SK-N-DZ (cell line): ENCODE measurements around the gene WNT10A.

Experiments
- DNase-seq: peaks from one replicate; pipeline ENCODE4 v3.0.0-alpha.2; 2015; ENCODE audit warnings: low spot score

The WNT10A gene

DNA sequence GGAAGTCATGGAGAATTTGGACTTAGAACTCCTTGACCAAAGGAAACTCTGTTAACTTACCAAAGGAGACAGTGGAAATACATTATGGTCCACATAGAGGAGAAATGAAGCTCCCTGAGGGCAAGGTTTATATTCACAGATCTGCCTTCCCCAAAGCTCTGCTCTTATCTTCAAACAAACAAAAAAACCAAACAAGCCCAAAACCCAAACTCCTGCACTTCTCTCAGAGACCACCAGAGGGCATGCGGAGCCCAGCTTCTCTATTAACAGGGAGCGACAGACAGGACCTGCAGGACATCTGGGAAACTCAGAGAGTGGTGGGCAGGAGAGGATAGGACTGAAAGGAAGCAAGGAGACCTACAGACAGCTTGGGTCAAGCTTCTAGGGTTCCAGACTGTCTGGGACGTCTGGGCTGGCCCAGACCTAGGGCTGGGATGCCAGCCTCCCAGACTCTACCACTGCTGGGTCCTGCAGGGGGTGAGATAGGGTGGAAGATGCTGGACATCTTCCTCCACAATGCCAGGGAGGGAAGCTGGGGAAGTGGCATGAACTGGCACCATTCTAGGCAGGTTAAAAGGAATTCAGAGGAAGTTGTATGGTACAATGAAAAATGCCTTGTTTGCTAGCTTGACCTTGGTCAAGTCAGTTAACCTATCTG is 4.0 kb upstream of the WNT10A start:
- DNase-seq: peak; percentile 86

DNA sequence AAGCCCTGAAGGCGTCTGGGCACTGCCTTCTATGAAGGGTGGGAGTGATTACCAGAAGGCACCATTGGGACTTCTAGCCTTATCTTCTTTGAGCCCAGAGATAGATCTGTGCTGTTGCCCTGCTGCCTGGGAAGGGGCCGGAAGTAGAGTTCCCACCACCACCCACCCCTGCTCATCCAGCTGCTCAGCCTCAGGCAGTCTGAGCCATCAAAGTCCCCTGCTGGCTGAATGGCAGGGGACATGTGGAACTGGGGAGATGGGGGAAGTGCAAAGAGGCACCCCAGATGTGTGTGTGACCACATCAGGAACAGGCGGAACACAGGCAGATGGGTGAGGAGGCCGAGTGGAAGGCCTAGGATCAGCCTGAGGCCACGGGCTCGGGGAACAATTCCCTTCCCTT is 3.3 kb upstream of the WNT10A start:
- no peak for DNase-seq

DNA sequence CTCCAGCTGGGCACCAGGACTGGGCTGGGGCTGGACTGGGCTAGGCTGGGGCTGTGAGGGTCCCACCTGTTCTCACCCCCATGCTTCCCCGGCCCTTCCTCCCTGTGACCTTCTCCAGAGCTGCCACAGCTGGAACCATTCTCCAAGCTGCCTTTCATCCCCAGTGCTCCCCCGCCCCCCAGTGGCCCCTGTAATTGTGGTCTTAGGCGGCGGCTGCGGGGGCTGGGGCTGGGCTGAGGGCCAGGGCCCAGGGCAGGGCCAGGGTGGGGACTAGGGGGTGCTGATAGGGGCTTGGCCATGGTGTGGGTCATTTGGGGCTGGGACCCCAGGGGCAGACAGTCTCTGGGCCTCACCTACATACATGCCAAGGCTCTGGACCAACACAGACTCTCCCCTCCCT is 2.8 kb upstream of the WNT10A start:
- DNase-seq: no peak

DNA sequence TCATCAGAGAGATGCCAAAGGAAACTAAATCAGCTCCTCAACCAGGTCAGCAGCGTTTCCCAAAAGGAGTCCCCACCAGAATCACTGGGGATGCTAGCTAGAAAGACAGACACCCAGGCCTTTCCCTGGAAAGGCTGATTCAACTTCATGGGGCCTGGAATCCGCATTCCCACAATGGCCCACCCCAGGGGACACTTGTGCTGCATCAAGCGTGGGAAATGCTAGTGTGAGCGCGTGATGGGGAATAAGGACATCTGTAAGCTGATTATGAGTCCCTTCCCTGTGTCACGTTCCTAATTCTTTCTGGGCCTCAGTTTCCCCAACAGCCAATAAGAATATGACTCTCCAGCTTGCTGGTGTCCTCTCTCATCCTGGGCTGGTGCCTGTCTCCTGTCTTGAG is 2.2 kb upstream of the WNT10A start:
- DNase-seq: no peak

DNA sequence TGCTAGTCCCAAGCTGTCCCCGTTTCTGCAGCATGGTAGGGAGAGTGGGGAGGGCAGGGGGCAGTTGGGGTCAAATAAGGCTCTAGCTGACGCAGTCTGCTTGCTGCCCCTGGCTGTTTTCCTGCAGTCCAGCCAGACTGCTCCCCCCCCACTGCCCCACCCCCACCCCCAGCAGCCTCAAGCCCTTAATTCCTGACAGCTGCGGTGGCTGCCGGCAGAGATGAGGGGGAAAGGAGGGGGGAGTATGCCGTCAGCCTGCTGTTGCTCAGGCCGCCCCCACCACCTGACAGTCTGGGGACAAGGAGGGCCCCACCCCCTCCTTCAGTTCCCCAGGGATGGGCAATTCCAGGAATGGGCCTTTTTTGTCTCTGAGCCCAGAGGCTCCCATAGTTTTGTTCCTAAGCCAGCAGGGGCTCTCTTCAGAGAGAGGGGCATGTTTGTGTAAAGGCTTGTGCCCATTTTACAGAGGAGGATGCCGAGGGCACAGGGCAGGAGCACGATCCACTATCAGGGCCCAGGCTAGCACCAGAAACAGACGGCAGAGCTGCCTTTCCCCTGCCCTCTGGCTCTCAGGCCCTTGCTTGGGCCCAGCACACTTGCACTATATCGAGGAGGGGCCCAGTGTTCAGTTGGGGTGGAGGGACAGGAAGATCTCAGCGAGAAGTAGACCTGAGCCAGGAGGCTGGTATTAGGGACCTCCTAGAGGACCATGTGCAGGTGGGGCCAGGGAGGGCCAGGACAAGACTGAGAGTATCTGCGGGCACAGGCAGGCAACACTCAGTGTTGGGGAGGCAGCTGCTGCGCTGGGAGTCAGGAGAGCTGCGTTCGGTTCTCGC is 1.5 kb upstream of the WNT10A start:
- DNase-seq: no peak

DNA sequence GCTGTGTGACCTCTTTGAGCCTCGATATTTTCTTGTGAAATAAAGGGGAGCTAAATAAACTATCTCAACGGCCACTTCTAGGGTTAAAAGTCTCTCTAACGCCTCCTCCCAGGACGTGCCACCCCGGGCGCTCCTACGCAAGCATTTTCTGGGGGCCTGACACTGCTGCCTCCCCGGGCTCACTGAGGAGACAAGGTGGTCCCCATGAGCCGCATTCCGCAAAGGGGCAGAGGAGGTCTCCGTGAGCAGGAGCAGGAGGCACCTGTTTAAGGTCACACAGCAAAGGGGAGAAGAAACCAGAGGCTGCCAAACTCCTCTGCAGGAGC is 913 bp upstream of the WNT10A start:
- no peak for DNase-seq

DNA sequence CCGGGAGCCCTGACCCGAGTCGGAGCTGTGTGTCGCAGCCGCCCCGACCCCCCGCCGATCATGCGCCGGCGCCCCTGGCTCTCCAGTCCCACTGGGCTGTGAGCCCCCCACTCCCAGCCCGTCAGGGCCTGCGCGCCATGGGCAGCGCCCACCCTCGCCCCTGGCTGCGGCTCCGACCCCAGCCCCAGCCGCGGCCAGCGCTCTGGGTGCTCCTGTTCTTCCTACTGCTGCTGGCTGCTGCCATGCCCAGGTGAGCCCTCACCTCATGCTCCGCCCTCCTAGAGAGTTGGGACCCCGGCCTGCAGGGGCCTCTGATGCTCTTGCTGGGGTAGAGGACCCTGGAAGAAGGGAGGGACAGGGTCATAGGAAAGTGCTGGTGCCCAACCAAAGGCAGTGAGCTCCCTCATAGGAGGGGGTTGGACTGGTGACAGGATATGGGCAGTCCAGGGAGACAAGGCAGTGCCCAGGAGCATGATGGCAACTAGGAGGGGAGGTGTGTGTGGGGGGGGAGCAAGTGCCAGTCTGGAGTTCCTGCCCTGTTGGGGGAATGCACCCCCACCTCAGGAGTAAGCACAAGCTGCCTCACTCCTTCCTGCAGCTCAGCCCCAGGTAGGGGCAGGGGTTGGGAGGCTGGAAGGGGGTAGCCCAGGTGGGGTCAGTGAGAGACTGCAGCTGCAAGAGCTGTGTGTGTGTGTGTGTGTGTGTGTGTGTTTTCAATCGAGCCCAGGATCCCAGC is 375 bp downstream of the WNT10A start:
- DNase-seq: no peak

DNA sequence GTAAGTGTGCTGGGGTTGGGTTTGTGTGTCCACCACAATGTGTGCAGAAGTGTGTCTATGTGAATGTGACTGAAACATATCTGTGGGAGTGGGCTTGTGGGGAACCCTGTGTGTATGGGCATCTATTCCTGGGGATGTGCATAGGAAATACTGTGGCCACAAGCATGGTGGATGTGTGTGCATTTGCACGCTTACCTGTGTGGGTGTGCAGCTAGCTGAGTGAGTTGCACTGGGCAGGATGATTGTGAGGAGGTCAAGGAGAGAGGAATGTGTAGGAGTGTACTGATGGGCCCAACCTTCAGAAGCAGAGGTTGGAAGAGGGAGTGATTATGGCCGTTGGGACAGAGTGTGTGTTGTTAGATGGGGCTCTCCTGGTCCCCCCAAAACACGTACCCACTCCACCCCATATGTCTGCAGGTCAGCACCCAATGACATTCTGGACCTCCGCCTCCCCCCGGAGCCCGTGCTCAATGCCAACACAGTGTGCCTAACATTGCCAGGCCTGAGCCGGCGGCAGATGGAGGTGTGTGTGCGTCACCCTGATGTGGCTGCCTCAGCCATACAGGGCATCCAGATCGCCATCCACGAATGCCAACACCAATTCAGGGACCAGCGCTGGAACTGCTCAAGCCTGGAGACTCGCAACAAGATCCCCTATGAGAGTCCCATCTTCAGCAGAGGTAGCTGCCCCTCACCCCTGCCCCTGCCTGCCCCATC is 1.2 kb downstream of the WNT10A start:
- no peak for DNase-seq

DNA sequence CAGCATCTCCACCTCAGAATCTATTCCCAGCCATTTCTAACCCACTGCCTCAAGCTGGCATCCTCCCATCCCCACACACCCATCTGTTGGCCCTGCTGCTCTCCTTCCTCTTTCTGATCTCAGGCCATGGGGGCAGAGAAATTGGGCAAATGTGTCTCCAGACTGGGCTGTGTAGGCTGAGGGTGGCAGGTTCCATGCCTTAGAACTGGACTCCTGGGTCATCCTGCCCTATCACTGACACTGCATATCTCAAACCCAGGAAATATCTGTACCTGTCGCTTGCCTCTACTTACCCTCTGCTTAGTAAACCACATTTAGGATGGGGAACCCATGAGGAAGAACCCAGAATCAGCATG is 1.8 kb downstream of the WNT10A start:
- DNase-seq: no peak

DNA sequence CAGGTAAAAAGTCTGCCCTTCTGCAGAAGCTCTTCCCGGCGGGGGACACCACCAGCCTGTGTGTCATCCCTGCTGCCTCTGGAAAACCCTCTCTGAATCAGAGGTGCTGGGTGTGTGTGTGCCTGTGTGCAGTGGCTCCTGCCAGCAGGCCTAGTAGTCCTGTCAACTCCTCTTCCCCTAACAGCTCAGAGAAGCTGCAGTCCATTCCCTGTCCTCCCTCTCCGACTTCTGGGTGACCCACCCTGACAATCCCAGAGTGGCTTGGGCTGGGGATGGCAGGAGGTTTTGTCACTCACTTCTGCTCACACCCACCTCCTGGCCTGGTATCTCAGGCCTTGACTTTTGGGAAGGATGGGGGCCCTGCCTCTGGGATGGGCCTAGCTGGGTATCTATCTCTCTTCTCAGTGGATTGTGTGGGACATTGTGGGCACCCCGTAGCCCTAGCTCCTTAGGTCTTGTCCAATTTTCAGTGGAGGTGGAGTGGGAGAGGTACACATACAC is 2.3 kb downstream of the WNT10A start:
- no peak for DNase-seq

DNA sequence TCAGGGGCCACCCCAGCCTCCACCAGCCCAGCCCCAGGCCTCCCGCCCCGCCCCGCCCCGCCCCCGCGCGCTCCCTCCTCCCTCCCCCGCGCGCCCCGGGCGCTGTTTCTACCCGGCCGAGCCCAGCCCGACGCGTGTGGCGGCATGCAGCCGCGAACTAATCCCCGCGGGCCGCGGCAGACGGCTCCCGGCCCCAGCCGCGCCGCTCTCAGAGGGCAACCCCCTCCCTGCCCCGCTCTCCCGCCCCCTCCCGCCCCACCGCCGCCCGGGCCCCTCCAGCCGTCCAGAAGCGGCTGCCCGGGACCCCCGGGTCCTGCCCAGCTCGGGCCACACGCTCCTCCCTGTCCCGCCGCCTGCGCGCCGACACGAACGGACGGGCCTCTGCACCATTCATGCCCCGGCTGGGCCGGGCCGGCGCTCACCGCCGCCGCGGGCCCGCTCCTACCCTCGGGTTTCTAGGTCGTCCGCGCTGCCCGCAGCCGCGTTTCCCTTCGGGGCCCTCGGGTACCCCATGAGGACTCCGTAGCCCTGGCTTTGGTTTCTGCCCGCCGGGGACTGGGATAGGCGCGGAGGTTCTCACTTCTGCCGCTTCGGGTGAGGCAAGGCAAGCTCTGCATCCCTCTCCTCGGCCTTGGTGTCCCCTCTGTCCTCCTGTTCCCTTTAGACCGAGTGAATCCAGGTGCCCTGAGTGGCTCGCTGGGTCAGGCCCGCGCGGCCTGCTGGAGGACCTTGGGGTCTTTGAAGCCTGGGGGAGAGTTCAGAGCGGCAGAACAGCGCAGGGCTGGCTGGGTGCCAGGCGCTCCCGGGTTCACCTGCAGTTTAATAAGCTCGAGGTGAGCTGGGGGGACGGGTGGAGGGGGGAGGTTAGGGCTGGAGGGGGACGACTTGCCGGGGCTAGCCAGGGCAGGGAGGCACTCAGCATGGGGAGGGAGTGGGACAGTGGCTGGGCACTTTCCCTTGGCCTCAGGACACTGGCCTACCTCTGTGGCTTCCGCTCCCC is 3.1 kb downstream of the WNT10A start:
- DNase-seq: no peak

DNA sequence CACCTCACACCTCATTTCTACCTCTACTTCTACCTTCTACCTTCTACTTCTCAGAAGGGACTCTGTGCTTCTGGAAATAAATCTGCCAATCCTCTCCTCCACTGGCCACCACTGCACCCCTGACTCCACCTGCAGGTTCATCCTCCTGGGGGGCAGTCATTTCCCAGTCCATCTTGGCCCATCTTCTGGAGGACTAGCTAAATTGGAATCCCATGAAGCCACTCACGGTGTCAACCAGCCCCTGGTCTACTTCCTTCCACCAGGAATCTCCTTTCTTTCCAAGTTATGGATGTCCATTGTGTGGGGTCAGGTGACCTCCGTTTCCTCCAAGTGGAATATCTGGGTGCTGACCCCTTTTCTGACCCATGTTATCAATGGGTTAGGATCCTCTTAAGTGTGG is 3.9 kb downstream of the WNT10A start:
- no peak for DNase-seq

DNA sequence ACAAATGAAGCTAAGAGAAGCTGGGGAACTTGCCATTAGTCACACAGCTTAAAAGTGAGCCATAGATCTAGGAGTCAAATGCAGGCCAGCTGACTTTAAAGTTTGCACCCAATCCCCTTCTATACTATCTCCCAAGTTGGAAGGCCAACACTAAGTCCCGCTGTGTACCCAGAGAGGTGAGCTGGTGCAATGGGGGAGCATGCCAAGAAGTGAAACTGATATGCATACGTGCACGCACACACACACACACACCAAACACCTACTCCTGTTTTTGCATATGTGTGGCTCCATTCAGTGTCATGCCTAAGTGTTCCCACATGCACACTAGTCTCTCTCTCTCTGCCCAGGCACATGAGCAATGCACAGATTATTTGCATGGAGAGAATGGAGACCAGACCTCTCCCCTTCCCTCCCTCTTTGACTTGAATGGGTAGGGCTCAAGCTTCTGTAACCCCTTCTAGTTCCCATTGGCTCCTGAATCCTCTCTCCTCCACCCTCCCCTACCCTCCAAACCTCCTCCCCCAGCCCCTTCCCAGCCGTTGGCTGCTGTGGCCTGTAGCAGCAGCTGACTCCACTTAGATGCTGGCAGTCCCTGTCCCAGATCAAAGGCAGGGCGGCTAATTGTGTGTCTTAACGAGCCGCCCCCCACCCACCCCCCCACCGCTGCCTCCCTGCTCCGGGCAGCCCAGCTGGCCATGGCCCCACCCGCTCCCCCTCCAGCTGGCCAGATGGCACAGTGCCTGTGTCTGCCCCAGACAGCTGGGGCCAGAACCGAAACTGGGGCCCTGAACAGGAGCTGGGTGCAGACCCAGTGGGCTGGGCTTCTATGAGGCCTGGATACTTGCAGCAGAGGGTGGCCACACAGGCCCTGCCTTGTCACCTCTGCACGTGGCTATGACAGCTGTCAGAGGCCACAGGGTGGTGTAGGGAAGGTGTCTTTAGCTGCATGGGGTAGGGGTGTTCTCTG is 5.6 kb downstream of the WNT10A start:
- peak; percentile 67 for DNase-seq

DNA sequence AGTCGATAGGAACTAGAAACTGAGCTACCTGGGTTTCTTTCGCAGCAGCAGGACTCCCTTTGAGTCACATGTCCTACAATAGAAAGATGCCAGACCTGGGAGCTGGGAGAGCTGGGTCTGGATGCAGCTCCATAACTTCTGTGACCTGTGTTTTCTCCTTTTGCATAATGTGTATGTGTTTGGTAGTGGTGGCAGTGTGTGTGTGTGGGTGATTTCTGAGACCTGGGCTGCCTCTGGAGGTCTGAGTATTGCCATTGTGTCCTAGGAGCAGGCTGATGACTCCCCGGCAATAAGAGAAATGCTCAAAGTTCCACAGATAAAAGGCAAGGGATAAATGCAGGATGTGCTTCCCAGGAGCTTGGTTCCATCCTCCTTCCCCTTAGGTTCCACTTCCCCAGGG is 6.4 kb downstream of the WNT10A start:
- DNase-seq: no peak

DNA sequence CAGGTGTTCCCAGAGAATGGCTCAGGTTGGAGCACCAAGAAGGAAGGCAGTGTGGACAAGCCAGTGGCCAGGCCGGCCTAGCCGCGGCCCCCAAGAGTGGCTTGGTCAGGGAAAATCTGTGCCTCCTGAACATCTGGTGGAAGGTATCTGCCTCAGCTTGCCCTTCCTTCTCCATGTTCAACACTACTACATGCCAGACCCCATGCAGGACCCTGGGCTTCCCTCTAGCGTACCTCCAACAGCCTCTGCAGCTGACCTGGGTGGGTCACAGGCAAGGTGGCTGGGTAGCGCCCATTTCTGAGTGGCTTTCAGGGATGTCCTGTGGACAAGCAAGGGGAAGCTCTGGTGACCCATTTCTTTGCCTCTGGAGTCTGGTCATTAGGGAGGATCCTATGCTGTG is 7.7 kb downstream of the WNT10A start:
- no peak for DNase-seq

DNA sequence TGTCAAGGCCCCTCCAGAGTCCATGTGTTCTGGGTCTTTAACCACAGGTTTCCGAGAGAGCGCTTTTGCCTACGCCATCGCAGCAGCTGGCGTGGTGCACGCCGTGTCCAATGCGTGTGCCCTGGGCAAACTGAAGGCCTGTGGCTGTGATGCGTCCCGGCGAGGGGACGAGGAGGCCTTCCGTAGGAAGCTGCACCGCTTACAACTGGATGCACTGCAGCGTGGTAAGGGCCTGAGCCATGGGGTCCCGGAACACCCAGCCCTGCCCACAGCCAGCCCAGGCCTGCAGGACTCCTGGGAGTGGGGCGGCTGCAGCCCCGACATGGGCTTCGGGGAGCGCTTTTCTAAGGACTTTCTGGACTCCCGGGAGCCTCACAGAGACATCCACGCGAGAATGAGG is 9.3 kb downstream of the WNT10A start:
- DNase-seq: no peak

DNA sequence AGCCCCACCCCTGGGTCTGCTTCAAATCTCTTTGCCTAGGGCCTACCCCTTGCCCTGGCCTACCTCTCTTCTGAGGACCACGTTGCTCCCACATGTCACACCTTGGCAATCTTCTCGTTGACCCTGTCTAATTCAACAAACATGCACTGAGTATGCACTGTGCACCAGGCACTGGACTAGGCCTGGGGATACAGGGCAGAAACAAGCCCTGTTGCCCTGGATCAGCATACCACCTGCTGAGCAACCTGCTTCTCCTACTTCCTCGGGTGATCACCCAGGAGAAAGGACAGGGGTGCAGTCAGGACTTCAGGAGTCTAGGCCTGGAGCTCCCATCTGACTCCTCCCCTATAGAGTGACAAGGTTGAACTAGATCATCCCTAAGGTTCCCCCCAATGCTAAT is 9.7 kb downstream of the WNT10A start:
- DNase-seq: no peak

DNA sequence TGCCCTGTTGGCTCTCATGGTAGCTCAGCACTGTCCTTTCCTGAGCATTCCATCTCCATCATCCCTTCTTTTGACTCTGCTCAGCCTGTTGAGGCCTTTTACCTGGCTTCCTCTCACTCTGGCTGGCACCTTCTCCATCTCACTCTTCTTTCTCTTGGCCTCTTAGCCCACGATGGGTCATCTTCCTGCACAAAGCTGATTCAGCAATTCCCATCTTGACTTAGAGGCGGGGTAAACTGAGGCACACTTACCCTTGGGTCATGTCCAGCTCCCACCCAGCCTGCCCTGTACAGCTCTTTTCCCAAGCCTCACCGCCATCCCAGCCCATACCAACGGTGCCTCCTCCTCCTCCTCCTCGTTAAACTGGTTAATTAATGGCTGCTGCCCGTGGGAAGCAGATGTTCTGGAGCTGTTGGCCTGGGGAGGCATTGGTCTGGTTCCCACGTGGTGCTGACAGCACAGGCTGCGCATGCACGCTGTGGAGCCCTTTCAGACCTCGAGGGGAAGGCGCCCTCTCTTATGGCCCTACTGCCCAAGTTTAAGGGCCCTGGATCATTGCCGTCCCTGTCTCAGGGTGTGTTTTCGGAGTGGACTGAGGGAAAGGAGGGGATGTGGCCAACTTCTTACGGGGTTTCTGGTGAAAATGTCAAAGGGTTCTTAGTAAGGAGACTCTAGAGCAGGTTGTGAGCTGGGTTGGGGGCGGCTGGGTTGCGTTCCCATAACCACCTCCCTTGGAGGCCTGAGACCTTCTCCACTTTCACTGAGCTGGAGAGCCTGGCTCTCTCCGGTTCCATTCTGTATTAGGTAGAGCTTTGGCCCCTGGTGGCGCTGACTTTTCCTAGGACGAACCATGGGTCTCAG is 10.9 kb downstream of the WNT10A start:
- peak; percentile 39 for DNase-seq
